ENCODE results near the gene CELF2. TPM values are rescaled to one million over a fixed set of nuclear protein-coding genes. Genes with fewer than 3 reads are reported as not detected.

The CELF2 gene
- total RNA-seq, 1 donor from 2014 or later = 27.5 TPM

- Mint-ChIP-seq H3K9me3 (ENCODE audit: unreplicated experiment) (no peaks in the 10 kb centered on the region), H3K27me3 (ENCODE audit: unreplicated experiment) (peaks cover 2% of the 10 kb centered on the region), H3K4me1 (ENCODE audit: unreplicated experiment) (no peaks in the 10 kb centered on the region), H3K4me3 (ENCODE audit: unreplicated experiment) (no peak overlapping the region), H3K36me3 (ENCODE audit: low read depth, unreplicated experiment) (peaks cover 13% of the 10 kb centered on the region), H3K27ac (ENCODE audit: unreplicated experiment) (no peak overlapping the region)
- no peak for DNase-seq (ENCODE audit: low spot score)
- no peak for TF ChIP-seq CTCF (IDR thresholded peaks at IDR 0.05; ENCODE audit: unreplicated experiment)
Observed at GRCh38 chr10:11320809-11321520, 303.3 kb downstream of the CELF2 start.

- DNase-seq (ENCODE audit: low spot score) = no peak
- Mint-ChIP-seq H3K9me3 (ENCODE audit: unreplicated experiment) (no peaks in the 10 kb centered on the region), H3K4me1 (ENCODE audit: unreplicated experiment) (no peaks in the 10 kb centered on the region), H3K36me3 (ENCODE audit: low read depth, unreplicated experiment) (peaks cover 10% of the 10 kb centered on the region), H3K27me3 (ENCODE audit: unreplicated experiment) (peaks cover 1% of the 10 kb centered on the region), H3K27ac (ENCODE audit: unreplicated experiment) (no peak overlapping the region), H3K4me3 (ENCODE audit: unreplicated experiment) (no peak overlapping the region)
- TF ChIP-seq CTCF (IDR thresholded peaks at IDR 0.05; ENCODE audit: unreplicated experiment) = no peak
Observed at GRCh38 chr10:11322698-11323097, 305.0 kb downstream of the CELF2 start.

DNA sequence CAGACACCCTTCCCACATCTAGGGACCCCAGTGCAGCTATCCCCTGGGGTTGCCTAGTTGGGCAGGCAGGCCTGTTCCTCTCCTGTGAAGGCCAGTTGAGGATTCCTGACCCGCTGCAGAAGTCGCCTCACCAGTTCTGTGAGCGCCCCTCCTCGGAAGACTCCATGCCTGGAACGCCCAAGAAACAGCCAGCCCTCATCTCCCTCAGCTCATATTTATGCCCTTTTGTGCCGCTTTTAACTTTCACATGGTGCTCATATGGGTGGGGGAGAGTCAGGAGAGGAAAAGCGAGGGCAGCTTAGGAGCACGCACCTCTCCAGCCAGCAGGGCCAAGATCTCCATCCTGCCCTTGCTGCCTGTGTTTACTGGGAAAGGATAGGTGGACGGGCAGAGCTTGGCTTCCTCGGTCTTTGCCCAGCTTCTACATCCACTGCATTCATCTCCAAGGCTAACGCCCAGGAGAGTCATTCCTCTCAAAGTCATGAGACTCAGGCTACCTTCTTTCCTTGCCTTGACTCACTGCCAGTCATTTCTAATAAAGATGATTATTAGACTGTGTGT lies 307.2 kb downstream of the CELF2 start:
- no peak overlapping the region for H3K27ac Mint-ChIP-seq (ENCODE audit: unreplicated experiment)
- peaks cover 1% of the 10 kb centered on the region for H3K27me3 Mint-ChIP-seq (ENCODE audit: unreplicated experiment)
- no peak overlapping the region for H3K4me3 Mint-ChIP-seq (ENCODE audit: unreplicated experiment)
- H3K9me3 Mint-ChIP-seq (ENCODE audit: unreplicated experiment) = no peaks in the 10 kb centered on the region
- peaks cover 9% of the 10 kb centered on the region for H3K4me1 Mint-ChIP-seq (ENCODE audit: unreplicated experiment)
- no peak for DNase-seq (ENCODE audit: low spot score)
- no peaks in the 10 kb centered on the region for H3K36me3 Mint-ChIP-seq (ENCODE audit: low read depth, unreplicated experiment)
- TF ChIP-seq CTCF (IDR thresholded peaks at IDR 0.05; ENCODE audit: unreplicated experiment) = no peak

DNA sequence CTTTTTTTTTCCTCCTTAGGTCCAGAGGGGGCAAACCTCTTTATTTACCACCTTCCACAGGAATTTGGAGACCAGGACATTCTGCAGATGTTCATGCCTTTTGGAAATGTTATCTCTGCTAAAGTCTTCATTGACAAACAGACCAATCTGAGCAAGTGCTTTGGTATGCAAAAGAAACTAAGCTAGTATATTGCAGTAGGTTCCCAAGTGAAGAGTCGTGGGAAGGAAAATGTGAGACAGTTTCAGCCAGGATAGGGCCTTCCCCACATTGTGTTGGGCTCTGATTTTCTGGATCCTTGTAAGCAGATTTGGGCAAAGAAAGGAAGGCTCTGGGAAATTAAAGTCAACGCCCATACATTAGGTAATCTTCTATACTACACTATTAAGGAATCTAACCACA lies 308.1 kb downstream of the CELF2 start:
- H3K36me3 Mint-ChIP-seq (ENCODE audit: low read depth, unreplicated experiment) = no peaks in the 10 kb centered on the region
- H3K4me1 Mint-ChIP-seq (ENCODE audit: unreplicated experiment) = peaks cover 9% of the 10 kb centered on the region
- H3K27me3 Mint-ChIP-seq (ENCODE audit: unreplicated experiment) = peaks cover 1% of the 10 kb centered on the region
- DNase-seq (ENCODE audit: low spot score) = no peak
- no peak overlapping the region for H3K27ac Mint-ChIP-seq (ENCODE audit: unreplicated experiment)
- TF ChIP-seq CTCF (IDR thresholded peaks at IDR 0.05; ENCODE audit: unreplicated experiment) = no peak
- H3K4me3 Mint-ChIP-seq (ENCODE audit: unreplicated experiment) = no peak overlapping the region
- H3K9me3 Mint-ChIP-seq (ENCODE audit: unreplicated experiment) = no peaks in the 10 kb centered on the region

DNA sequence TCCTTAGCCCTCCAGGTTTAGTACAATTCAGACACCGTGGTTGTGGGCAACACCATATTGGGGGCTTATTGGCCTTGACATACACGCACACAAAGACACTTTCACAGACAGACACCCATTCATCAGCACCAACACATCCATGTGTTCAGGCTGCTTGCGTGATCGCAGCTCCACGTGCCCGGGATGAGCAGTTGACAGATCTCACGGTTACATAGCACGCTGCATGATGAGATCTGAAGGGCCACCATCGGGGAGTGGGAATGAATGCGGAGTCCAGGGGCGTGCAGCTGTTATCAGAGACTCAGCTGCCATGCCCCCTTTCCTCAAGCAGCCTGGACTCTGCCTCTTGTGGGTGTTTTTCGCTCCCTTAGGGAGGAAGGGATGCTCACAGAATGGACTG lies 308.6 kb downstream of the CELF2 start:
- no peak for TF ChIP-seq CTCF (IDR thresholded peaks at IDR 0.05; ENCODE audit: unreplicated experiment)
- Mint-ChIP-seq H3K4me3 (ENCODE audit: unreplicated experiment) (no peak overlapping the region), H3K4me1 (ENCODE audit: unreplicated experiment) (peaks cover 9% of the 10 kb centered on the region), H3K9me3 (ENCODE audit: unreplicated experiment) (no peaks in the 10 kb centered on the region), H3K27me3 (ENCODE audit: unreplicated experiment) (peaks cover 1% of the 10 kb centered on the region), H3K36me3 (ENCODE audit: low read depth, unreplicated experiment) (no peaks in the 10 kb centered on the region), H3K27ac (ENCODE audit: unreplicated experiment) (no peak overlapping the region)
- no peak for DNase-seq (ENCODE audit: low spot score)
